Fibroblast of the aortic adventitia (primary cell): ENCODE results near the gene HBD. TPM values are rescaled to one million over a fixed set of nuclear protein-coding genes. Genes with fewer than 3 reads are reported as not detected.

ENCODE experiments used
- DNase-seq: peaks from one replicate; pipeline ENCODE4 v3.0.0-alpha.2; 2010; ENCODE audit warnings: low read depth
- H3K4me3 ChIP-seq: 2 replicates; pipeline ENCODE4 v1.5.1; 2011; ENCODE audit warnings: low read depth, mild to moderate bottlenecking, control low read depth, low read length, moderate library complexity
- total RNA-seq: library from RNA; depleted of rRNA; stranded (reverse); fragments of >200 nt; gene quantifications from 2 replicates; pipeline ENCODE4 v1.2.3, GENCODE V29; 2012; ENCODE audit warnings: low replicate concordance
- TF ChIP-seq, protein P1 (sequence below): IDR thresholded peaks from 2 replicates; pipeline ENCODE4 v1.5.1; 2011; ENCODE audit warnings: mild to moderate bottlenecking, low read length, control low read depth, inconsistent platforms; ENCODE audit not compliant: insufficient read depth

HBD gene
- total RNA-seq, 1 donor = not detected

DNA sequence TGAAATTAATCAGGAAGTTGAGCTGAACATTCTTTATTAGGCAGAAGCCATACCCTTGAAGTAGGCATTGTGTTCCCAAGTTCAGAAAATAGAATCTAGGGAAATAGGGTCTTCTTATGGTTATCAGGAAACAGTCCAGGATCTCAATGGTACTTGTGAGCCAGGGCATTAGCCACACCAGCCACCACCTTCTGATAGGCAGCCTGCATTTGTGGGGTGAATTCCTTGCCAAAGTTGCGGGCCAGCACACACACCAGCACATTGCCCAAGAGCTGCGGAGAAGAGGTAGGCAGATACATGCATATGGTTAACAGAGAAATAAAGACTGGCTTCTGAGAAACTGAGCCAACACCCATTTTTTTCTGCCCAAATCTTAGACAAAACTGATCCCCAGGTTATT is 1.5 kb downstream of the HBD start:
- DNase-seq = no peak
- TF ChIP-seq, protein P1, sequence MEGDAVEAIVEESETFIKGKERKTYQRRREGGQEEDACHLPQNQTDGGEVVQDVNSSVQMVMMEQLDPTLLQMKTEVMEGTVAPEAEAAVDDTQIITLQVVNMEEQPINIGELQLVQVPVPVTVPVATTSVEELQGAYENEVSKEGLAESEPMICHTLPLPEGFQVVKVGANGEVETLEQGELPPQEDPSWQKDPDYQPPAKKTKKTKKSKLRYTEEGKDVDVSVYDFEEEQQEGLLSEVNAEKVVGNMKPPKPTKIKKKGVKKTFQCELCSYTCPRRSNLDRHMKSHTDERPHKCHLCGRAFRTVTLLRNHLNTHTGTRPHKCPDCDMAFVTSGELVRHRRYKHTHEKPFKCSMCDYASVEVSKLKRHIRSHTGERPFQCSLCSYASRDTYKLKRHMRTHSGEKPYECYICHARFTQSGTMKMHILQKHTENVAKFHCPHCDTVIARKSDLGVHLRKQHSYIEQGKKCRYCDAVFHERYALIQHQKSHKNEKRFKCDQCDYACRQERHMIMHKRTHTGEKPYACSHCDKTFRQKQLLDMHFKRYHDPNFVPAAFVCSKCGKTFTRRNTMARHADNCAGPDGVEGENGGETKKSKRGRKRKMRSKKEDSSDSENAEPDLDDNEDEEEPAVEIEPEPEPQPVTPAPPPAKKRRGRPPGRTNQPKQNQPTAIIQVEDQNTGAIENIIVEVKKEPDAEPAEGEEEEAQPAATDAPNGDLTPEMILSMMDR = no peak
- no peak overlapping the region for H3K4me3 ChIP-seq

DNA sequence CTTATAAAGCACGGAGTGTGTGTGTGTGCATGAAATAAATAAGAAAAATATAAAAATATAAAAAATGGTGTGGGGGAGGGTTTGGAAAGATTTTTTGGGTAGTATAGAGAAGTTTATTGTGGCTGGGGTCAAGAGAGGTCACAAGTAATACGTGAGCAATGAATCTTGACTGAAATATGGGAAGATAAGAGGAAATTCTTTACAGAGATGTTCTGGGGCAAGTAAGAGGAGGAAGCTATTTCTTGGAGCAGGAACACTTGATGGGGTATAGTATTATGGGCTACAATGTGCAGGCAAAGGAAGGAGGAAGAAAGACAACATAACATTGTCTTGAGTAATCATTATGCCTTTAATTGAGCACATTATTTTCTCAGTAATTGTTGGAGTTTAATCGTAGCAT is 2.1 kb downstream of the HBD start:
- TF ChIP-seq, protein P1 = no peak

DNA sequence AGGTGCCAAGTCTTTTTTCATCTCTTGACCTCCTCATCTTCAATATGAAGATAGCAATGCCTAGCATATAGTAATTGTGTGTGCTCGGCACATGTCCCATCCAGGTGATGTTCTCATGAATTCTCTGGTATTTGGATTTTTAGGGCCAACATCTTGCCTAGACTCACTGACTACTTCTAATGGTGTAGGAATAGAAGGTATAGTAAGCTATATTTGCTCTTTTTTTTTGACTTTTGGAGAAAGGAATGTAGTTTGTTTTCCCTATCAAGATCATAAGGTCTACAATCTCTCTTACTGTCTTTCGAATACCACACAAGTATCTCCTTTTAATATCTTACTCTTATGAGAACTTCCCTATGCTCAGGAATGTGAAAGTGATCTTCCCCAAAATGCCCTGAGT is 3.2 kb downstream of the HBD start:
- DNase-seq = no peak
- TF ChIP-seq, protein P1 = no peak
- H3K4me3 ChIP-seq = no peak overlapping the region

More for the DNA sequence above, 2.1 kb downstream of the HBD start:
- no peak overlapping the region for H3K4me3 ChIP-seq
- DNase-seq = no peak

DNA sequence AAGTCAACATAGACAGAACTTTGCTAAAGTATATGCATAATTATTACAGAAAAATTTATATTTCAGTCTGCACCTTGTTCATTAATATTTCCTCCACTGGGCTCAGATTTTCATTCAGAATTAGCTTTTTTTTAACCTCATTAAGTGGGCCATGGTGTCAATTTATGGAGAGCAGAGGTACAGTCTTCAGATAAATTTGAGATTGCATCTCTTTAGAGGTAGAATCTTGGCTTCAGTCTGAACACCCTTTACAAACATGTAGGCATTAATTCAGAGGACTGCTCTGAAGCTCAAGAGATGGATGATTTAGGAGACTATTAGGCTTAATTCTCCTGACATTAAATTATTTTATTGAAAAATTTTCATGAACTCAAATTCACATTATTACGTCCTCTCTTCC is 4.0 kb downstream of the HBD start:
- no peak for DNase-seq
- TF ChIP-seq, protein P1 = no peak

GRCh38 chr11:5229796-5230195 is 4.5 kb downstream of the HBD start:
- no peak overlapping the region for H3K4me3 ChIP-seq
- DNase-seq = no peak
- TF ChIP-seq, protein P1 = no peak

More for the DNA sequence above, 4.0 kb downstream of the HBD start:
- H3K4me3 ChIP-seq = no peak overlapping the region

GRCh38 chr11:5229356-5229755 is 4.9 kb downstream of the HBD start:
- TF ChIP-seq, protein P1 = no peak
- no peak overlapping the region for H3K4me3 ChIP-seq
- DNase-seq = no peak

- no peak for DNase-seq
- no peak overlapping the region for H3K4me3 ChIP-seq
- TF ChIP-seq, protein P1 = no peak
Observed at GRCh38 chr11:5228124-5228523, 6.2 kb downstream of the HBD start.
